CD4-positive, alpha-beta T cell treated with Interleukin-21 for 1 hour (primary cell): ENCODE data around the gene LRIT1.

Experiments
- DNase-seq: peaks from one replicate; pipeline ENCODE4 v3.0.0-alpha.2; 2020

The LRIT1 gene

GRCh38 chr10:84191106-84191505 is 50.2 kb downstream of the LRIT1 start:
- DNase-seq = peak; percentile 31

DNA sequence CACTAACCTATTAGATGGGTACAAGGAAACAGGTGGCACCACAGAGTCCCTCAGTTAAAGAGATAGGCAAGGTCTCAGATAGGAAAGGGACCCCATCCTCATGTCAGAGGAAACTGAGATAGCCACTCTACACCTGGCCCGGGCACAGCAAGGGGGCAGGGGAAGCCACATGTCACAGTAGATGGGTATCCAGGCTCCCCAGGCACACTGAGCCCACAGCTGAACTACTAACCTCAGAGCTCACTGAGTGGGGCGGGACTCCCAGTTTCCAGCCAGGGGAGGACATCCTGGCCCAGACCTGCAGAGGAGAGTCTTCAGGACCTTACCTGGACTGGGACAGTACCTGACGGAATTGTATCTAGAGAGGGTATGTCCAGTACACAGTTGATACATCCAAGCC is 50.7 kb downstream of the LRIT1 start:
- no peak for DNase-seq

- DNase-seq = no peak
Observed at GRCh38 chr10:84188815-84189214, 52.5 kb downstream of the LRIT1 start.

DNA sequence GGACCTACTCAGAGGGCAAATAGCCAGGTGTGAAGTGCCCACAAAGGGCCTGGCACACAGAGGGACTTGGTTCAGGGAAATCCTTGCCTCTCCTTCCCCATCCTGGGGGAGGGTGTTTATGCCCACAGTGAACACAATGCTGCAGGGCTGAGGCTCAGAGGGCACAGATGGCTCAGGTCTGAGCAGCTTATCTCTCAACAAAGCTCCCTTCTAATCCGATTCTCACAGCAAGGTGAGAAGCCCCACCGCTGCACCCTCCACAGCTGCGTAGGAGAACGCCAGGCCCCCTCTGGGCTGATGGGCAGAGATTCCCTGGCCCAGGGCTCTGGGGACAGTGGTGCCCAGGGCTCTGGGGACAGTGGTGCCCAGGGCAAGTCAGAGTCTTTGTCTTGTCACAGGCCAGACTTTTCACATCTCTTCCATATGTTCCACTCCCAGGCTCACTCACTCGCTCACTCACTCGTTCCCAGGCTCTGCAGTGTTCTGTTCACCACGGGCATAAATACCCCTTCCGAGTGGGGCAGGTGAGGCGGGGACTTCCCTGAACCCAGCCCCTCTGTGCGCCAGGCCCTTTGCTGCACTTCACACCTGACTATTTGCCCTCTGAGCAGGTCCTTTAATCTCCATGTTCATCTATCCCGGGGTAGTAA is 55.7 kb downstream of the LRIT1 start:
- DNase-seq = no peak

DNA sequence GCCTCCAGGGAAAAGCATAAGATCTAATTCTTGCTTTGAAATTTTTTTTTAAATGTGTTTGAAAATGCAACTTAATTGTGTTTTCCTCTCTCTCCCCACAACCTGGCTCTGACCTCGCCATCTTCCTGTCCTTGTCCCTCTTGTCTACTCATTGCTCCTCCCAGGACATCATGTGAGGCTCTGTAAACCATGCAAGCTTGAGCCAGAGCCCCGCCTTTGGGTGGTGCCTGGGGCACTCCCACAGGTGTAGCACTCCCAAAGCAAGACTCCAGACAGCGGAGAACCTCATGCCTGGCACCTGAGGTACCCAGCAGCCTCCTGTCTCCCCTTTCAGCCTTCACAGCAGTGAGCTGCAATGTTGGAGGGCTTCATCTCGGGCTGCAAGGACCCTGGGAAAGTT is 56.8 kb downstream of the LRIT1 start:
- no peak for DNase-seq

DNA sequence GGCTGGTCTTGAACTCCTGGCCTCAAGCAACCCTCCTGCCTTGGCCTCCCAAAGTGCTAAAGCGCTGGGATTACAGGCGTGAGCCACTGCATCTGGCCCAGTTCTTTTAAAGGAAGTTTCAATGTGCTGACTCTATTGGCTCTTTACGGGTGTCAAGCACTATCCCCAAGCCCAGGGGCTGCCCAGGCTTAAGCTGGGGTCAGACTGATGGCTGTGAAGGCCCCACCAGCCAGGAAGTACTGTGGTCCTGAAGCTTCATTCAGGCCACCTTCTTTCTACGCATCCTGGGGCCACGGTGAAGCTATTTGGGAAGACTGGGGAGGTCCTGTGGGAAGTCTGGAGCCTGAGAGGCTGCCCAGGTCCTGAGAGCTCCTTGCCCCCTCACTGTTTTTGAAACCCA is 59.7 kb downstream of the LRIT1 start:
- no peak for DNase-seq
